ENCODE results near the gene ATP2A3.

ATP2A3 gene

DNA sequence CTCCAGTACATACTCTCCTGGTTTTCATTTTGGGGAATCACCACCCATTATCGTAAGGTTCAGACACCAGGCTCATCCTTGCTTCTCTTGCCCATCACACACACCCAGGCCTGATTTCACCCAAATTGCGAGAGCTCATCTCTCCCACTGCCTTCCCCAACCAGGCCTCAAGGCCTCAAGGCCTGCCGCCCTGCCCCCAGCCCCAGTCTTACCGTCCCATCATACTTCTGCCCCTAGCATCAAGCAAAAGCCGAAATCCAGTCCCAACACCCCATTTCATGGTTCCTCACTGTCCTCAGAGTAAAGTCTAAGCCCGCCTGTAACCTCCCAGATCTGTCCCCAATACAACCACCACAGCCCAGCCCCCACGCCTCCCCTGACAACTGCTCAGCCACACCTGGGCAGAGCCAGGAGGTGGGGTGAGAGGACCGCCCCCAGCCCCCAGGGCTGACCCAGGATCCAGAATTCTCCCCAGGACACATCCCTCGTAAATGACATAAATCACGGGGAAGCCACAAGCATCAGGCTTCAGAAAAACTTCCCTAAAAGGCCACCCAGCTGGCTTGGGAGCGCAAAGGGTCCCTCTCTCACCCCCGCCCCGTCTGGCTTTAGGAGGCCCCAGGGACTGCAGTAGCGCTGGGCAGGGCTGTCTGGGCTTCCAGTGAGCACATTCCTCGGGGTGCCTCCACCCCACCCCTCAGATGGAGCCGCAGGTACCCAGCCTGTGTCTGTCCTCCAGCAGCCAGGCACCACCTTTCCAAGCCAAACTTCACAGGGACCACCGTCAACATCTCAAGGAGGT is 38.4 kb downstream of the ATP2A3 start:
- no peak for DNase-seq

GRCh38 chr17:3924512-3925350 is 39.5 kb downstream of the ATP2A3 start:
- DNase-seq: no peak

DNA sequence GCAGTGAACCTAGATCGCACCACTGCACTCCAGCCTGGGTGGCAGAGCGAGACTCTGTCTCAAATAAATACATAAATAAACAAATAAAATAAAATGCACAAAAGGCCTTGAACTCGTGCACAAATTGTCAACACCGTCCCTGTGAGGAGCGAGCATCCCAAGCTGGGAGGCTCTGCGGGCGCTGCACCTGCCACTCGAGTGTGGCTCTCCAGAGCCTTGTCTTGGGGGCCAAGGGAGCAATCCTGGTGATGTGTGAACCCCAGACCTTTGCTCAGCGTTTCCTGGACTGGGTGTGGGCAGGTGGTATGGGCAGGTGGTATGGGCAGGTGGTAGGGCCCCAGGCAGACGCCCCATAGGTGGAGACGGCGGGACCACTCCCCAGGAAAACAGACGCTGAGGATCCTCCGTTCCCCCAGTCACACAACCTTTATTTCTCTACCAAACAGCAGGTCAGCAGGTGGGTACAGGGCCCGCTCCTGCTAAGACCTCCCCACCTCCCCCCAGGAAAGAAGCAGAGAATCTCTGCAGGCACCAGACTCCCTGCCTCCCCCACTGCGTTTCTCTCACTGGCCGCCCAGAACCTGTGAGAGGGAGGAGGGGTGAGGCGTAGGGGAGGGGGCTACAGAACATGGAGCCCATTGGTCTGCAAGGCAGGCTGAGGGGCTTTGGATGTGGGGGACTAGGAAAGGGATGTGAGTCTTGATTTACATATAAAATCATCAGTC is 40.6 kb downstream of the ATP2A3 start:
- DNase-seq: no peak

- DNase-seq: no peak
Measured at GRCh38 chr17:3922765-3923164, 41.5 kb downstream of the ATP2A3 start.

DNA sequence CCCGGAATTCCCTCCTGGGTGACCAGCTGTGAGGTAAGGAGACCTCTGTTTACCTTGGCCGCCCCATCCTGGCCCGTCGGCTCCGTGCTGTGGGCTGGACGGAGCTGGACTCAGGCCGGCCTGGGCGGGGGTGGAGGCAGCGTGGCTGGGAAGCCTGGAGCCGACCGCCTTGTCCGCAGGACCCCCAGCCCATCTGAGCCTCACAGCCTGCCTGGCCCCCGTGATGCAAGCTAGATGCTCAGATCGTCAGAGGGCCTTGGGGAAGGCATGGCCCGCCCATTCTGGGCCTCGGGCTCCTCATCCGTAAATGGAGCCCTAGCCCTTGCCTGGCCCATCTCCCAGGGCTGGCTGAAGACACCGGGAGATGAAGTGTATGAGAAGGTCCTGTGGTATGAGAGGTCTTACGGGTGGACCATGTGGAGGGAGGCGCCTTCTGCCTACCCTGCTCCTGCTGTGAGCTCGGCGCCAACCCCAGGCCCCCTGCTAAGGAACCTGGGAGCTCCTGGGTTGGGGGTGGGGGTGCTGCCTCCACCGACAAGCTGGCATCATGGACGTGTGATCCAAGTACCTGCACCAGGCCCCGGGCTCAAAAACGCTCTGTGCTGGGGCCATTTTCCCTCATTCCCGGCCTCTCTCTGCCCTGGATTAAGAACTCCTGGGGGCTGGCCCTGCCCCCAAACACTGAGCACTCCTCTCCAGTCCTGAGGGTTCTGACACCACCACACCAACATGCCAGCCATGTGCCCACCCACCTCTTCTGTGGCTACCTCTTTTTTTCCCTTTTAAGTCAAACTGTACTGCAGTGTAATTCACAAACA is 42.5 kb downstream of the ATP2A3 start:
- DNase-seq: no peak

DNA sequence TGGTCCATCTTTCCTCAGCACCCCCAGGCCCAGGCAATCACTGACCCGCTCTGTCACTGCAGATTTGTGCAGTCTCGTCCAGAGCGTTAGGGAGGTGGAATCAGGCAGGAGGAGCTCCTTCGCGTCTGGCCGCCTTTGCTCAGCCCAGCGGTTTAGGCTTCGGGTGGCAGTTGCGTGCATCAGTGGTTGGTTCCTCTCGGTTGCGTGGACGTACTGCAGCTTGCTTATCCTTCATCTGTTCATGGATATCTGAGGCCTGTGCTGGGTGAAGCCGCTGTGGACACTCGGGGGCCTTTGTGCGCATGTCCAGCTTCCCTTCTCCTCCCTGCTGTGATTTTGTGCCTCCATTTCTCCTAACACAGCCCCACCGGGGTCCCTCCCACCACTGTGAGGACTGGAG is 43.2 kb downstream of the ATP2A3 start:
- no peak for DNase-seq

DNA sequence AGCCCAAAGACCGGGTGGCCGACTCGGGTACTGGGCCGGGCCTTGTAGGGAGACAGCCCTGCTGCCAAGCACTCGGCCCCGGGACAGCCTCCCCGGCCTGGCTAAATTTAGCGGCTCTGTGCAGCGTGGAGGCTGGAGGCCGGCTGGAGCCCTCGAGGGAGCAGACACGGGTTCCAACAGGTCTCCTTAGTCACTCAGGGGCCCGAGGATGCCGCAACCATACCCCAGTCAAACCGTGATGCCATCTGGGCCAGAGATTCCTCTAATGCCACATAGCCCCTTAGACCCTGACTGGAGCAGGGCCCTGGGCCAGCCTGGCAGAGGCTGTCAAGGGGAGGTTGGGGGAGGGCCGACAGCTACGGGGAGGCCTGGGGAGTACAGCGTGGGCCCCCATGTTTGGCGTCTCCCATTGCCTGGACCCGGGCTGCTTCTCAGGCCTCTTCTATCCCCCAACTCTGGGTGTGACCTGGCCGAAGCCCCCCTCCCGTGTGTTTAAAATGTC is 45.1 kb downstream of the ATP2A3 start:
- DNase-seq: no peak

DNA sequence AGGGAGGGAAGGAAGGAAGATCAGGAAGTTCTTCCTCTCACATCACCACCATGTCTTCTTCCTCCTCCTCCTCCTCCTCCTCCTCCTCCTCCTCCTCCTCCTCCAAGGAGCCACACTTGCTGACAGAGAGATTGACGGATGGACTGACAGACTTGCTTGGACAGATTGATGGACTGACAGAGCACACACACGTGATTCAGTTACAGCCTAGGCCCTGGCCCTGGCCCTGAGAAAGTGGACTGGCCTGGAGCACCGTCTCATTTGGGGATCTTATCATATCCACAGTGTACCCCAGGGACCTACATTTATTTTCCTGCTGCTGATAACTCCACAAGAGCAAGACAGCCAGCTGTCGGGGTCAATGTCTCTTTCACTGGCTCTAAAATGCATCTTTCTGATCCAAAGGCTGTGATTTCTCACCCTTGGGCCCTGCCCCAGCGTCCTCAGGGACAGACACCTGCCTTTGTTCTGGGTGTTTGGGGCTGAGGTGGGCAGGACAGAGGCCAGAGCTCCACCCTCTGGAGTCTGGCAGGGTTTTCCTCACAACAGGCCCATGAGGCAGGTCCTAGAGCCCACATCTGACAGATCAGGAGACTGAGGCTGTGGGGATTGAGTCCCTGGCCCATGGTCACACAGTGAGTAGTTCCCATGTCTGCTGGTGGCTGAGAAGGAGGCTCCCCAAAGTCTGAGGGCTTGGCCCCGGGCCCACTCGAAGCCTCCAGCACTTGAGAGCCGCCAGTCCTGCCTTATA is 45.7 kb downstream of the ATP2A3 start:
- no peak for DNase-seq

DNA sequence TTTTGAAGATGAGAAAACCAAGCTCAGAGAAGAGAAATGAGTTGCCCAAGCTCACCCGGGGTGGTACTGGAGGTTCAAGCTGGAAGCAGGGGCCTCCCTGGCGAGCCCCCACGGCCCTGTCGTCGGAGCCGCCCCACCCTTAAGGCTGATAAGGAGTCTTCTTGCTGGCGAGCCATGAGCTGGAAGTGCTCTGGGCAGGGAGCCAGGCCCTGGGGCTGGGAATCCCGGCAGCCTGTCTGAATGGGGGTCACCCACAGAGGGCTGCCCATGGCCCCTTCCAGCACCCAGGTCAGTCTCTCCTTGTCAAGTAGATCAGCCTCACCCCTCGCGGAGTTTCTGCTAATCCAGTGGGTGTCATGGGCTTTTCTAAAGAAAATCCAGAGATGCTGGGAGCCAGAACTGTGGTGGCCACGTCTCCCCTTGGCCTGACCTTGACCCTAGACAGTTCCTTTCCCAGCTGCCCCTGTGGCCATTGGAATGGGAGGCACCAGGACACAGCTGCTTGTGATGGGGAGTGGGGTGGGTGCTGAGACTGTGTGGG is 46.8 kb downstream of the ATP2A3 start:
- DNase-seq: no peak

DNA sequence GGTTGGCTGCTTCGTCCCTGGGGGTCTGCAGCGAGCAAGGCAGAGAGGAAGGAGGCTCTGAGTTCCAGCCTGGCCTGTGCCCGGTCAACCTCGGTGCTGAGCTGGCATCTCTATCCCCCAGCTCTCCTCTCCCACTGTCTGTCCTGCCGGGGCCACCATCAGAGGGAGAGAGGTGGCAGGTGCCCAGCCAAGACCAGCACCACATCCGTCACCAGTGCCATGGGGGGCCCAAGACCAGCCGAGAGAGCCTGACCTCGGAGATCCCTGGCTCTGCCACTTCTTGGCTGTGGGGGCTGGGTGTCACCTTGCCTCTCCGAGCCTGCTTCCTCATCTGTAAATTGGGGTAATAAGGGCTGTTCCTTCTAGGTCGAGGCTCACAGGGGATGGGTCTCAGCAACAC is 47.4 kb downstream of the ATP2A3 start:
- DNase-seq: no peak

GRCh38 chr17:3915995-3916696 is 48.1 kb downstream of the ATP2A3 start, which contains the start of gene P2RX1:
TSS of gene P2RX1 (minus strand) at chr17:3916465. CDS start at chr17:3916225, 240 bp downstream.
- DNase-seq: no peak

DNA sequence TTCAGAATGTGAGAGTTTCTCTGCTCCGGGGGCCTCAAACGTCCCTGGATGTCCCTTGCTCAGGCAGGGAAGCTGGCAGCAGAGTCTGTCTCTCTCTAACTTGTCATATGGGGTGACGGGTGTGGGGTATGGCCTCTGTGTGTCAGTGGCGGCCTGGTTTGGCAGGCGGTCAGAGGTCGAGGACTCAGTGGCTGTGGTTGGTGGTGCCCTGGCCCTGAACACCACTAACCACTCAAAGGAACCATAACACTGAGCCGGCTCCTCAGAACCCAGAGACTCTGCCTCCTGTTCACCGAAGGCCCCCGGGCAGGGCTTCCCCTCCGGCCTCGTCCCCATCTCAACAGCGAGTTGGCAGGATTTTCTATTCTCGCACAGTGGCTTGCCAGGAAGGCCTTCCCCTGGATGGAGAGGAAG is 48.6 kb downstream of the ATP2A3 start:
- no peak for DNase-seq

DNA sequence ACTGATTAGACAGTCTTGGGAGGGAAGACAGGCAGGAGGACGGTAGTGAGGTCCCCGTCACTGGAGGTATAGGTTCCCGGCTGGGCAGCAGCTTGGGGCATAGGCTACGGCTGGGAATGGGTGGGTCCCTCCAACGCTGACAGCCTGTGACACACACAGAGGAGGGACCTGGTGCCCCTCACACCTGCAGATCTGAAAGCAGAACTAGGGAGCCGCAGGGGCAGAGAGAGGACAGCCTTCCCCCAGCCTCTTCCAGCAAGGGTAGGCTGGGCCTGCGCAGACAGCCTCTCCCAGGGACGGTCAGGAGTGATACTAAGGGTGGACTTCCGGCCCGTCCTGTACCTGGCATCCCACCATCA is 49.9 kb downstream of the ATP2A3 start:
- DNase-seq: no peak

DNA sequence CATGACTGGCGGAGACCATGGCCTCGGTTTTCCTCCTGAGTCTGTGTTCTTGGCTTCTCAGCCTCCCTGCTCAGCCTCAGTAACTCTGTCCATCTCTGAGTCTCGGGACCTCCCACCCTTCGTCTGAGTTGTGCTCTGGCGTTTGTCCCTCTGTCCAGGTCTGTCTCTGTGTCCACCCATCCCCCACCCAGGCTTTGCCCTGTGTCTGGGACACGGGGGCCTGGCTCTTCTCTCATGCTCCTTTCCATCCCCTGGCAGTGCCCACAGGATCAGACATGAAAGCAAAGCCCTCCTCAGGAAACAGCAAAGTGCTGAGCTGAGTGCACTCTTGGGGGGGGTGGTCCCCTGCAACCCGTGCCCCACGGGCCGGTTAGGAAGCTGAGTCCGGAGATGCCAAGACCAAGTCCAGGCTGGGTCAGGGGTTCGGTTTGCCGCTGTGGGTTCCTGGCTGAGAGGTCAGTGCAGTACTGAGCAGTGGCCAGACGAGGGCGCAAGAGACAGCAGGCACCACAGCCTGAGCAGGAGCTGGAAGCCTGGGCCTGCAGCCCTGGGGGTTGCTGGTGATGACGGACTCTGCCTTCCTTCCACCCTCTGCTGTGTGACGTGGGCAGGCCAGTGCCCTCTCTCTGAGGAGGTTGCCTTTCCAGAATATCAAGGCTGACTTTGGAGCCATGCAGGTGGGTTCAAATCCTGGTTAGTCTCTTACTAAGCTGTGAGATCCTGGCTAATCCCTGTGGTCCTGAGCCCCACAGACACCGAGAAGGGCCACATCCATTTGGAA is 50.5 kb downstream of the ATP2A3 start:
- peak; percentile 2 for DNase-seq

DNA sequence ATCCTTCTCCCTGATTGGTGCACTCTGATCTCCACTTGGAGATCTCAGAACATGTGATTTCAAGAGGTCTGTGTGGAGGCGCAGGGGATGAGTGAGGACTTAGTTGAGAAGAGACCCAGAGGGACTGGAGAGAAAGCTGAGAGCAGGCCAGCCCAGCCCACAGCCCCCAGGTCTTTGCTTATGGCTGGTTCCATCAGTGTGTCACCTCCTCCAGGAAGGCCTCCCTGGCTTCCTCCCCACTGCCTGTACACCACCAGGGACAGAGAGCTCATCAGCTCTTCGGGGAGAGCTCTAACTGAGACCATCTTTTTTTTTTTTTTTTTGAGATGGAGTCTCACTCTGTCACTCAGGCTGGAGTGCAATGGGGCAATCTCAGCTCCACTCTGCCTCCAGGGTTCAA is 51.4 kb downstream of the ATP2A3 start:
- DNase-seq: no peak

- DNase-seq: no peak
Measured at GRCh38 chr17:3911271-3912053, 52.8 kb downstream of the ATP2A3 start.

DNA sequence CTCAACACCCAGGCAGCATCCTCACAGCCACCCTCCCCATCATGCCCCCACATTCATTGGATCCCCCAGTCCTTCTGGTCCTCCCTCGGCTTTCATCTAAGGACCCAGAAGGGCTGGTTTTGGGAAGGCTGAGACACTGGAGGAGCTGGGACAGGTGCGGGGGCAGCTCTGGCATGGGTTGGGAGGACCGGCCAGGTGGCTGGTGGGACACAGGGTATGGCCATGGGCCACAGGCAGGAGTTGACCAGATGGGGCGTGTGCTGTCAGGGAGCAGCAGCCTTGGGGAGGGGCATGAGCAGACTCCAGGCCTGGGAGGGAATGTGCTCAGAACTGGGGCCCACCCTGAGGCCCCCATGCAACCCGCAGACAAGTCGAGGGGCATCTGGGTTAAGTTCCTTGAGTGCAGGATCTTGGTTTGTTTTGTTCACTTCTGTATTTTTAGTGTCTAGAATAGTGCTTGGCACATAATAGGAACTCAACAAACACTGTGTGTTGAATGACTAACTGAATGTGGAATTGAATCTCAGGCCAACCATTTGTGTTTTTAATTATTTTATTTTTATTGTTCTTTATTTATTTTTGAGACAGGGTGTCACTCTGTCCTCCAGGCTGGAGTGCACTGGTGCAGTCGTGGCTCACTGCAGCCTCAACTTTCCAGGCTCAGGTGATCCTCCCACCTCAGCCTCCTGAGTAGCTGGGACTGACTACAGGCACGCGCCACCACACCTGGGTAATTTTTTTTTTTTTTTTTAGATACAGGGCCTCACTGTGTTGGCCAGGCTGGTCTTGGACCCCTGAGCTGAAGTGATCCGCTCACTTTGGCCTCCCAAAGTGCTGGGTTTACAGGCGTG is 53.6 kb downstream of the ATP2A3 start:
- DNase-seq: no peak

DNA sequence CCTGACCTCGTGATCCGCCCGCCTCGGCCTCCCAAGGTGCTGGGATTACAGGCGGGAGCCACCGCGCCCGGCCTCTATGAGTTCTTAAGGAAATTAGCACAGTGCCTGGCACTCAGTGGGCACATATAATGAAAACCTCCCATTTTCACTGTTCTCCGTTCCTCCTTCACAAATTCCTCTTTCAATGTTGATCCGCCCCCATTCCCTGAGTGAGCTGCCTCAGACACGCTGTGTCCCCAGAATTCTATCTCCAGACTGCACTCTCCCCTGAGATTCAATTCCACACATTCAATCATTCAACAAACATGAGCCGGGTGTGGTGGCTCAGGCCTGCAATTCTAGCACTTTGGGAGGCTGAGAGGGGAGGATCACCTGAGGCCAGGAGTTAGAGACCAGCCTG is 55.0 kb downstream of the ATP2A3 start:
- DNase-seq: no peak

Data from NCI-H526 treated with DMSO at 0.1 percent for 48 hours (cell line).